Trophoblast cell (in vitro differentiated cells and primary cell): Measurements from ENCODE around the gene RHEBL1.

ENCODE experiments used
- DNase-seq, 2 donors: peaks; one replicate each; pipeline ENCODE4 v3.0.0-alpha.2; 2016
- H2AFZ ChIP-seq: 2 replicates; pipeline ENCODE4 v1.6.1; 2013; ENCODE audit warnings: low read length, moderate library complexity, mild to moderate bottlenecking; ENCODE audit not compliant: insufficient read depth, poor library complexity
- H2AK5ac ChIP-seq: 2 replicates; pipeline ENCODE4 v1.6.1; 2013; ENCODE audit warnings: mild to moderate bottlenecking, low read length
- H2BK120ac ChIP-seq: 2 replicates; pipeline ENCODE4 v1.6.1; 2013; ENCODE audit warnings: low read length, mild to moderate bottlenecking, moderate library complexity; ENCODE audit not compliant: insufficient read depth, poor library complexity
- H2BK12ac ChIP-seq: 2 replicates; pipeline ENCODE4 v1.6.1; 2013; ENCODE audit warnings: mild to moderate bottlenecking, low read length, moderate library complexity
- H2BK5ac ChIP-seq: 2 replicates; pipeline ENCODE4 v1.6.1; 2013; ENCODE audit warnings: low read length, low read depth, moderate library complexity, mild to moderate bottlenecking; ENCODE audit not compliant: poor library complexity
- H3K14ac ChIP-seq: 2 replicates; pipeline ENCODE4 v1.6.1; 2013; ENCODE audit warnings: mild to moderate bottlenecking, low read length
- H3K18ac ChIP-seq: 2 replicates; pipeline ENCODE4 v1.6.1; 2013; ENCODE audit warnings: mild to moderate bottlenecking, low read length
- H3K23ac ChIP-seq: 2 replicates; pipeline ENCODE4 v1.6.1; 2013; ENCODE audit warnings: low read length
- H3K27ac ChIP-seq: 2 replicates; pipeline ENCODE4 v1.5.1; 2013; ENCODE audit warnings: low read depth, mild to moderate bottlenecking, inconsistent platforms, low read length, moderate library complexity
- H3K27me3 ChIP-seq: 2 replicates; pipeline ENCODE4 v1.6.1; 2013; ENCODE audit warnings: inconsistent platforms, mild to moderate bottlenecking, low read length, moderate library complexity; ENCODE audit not compliant: insufficient read depth
- H3K36me3 ChIP-seq, 2 experiments: 1 replicate in 1 of 2; 2 replicates in 1 of 2; pipeline ENCODE4 v1.6.1; 2013; ENCODE audit warnings: low read length in 2 of 2, mild to moderate bottlenecking in 2 of 2, moderate library complexity in 1 of 2; ENCODE audit not compliant: insufficient read depth in 2 of 2, control insufficient read depth in 1 of 2
- H3K4ac ChIP-seq: 2 replicates; pipeline ENCODE4 v1.6.1; 2013; ENCODE audit warnings: low read depth, mild to moderate bottlenecking, low read length, moderate library complexity
- H3K4me1 ChIP-seq, 2 experiments: 1 replicate in 1 of 2; 2 replicates in 1 of 2; pipeline ENCODE4 v1.6.1; 2013; ENCODE audit warnings: low read length in 2 of 2, mild to moderate bottlenecking in 2 of 2, moderate library complexity in 1 of 2; ENCODE audit not compliant: insufficient read depth in 2 of 2, control insufficient read depth in 1 of 2
- H3K4me2 ChIP-seq: 2 replicates; pipeline ENCODE4 v1.6.1; 2013; ENCODE audit warnings: inconsistent platforms, mild to moderate bottlenecking, low read length, moderate library complexity
- H3K4me3 ChIP-seq: 2 replicates; pipeline ENCODE4 v1.5.1; 2013; ENCODE audit warnings: mild to moderate bottlenecking, low read depth, low read length, inconsistent platforms
- H3K79me1 ChIP-seq: one replicate; pipeline ENCODE4 v1.6.1; 2013; ENCODE audit warnings: low read length
- H3K79me2 ChIP-seq: 2 replicates; pipeline ENCODE4 v1.6.1; 2013; ENCODE audit warnings: low read length, mild to moderate bottlenecking; ENCODE audit not compliant: control insufficient read depth, insufficient read depth, poor library complexity
- H3K9ac ChIP-seq: 2 replicates; pipeline ENCODE4 v1.6.1; 2013; ENCODE audit warnings: mild to moderate bottlenecking, low read length
- H3K9me3 ChIP-seq: 2 replicates; pipeline ENCODE4 v1.6.1; 2013; ENCODE audit warnings: low read depth, mild to moderate bottlenecking, control low read depth, inconsistent platforms, low read length; ENCODE audit not compliant: insufficient read depth
- H4K12ac ChIP-seq: 2 replicates; pipeline ENCODE4 v1.6.1; 2013; ENCODE audit warnings: low read depth, mild to moderate bottlenecking, low read length, moderate library complexity
- H4K8ac ChIP-seq: 2 replicates; pipeline ENCODE4 v1.6.1; 2013; ENCODE audit warnings: low read depth, mild to moderate bottlenecking, low read length, moderate library complexity
- H4K91ac ChIP-seq: one replicate; pipeline ENCODE4 v1.6.1; 2013; ENCODE audit warnings: low read depth, mild to moderate bottlenecking, low read length, moderate library complexity
- WGBS: extraction: QIAGEN DNeasy Blood & Tissue Kit; methylation state at CpG from one replicate; pipeline ENCODE4 v1.1.7; 2013; ENCODE audit warnings: missing lambda C conversion rate; ENCODE audit not compliant: insufficient read length, insufficient coverage; ENCODE audit errors: extremely low coverage; 5-methylcytosine and 5-hydroxymethylcytosine counted together

The RHEBL1 gene

GRCh38 chr12:49055978-49056754, 13.6 kb downstream of the RHEBL1 start:
- no peak overlapping the region for H2AK5ac ChIP-seq
- H4K12ac ChIP-seq = no peak overlapping the region
- WGBS = no CpG with 5 or more reads among the region's 7 CpGs

GRCh38 chr12:49055092-49055491, 14.7 kb downstream of the RHEBL1 start:
- no peak overlapping the region for H4K91ac ChIP-seq
- H3K4me3 ChIP-seq = no peak overlapping the region
- no peak overlapping the region for H2BK12ac ChIP-seq
- H3K79me1 ChIP-seq = peaks cover 9% of the 10 kb centered on the region
- peaks cover 49 to 57% of the 10 kb centered on the region in 2 experiments for H3K36me3 ChIP-seq
- H3K4me1 ChIP-seq = peaks cover 14 to 21% of the 10 kb centered on the region in 2 experiments
- H2AK5ac ChIP-seq = no peak overlapping the region
- H2BK120ac ChIP-seq = no peak overlapping the region
- H3K4me2 ChIP-seq = no peak overlapping the region
- H3K27me3 ChIP-seq = no peaks in the 10 kb centered on the region
- H3K27ac ChIP-seq = no peak overlapping the region
- H3K9me3 ChIP-seq = no peaks in the 10 kb centered on the region
- DNase-seq = no peak
- H3K4ac ChIP-seq = peak overlapping the region; percentile 67
- no peak overlapping the region for H2BK5ac ChIP-seq
- H2AFZ ChIP-seq = no peak overlapping the region
- no peak overlapping the region for H3K23ac ChIP-seq
- H3K14ac ChIP-seq = no peak overlapping the region
- peaks cover 29% of the 10 kb centered on the region for H3K79me2 ChIP-seq
- H3K9ac ChIP-seq = no peak overlapping the region
- H3K18ac ChIP-seq = no peak overlapping the region
- no peak overlapping the region for H4K12ac ChIP-seq
- H4K8ac ChIP-seq = no peak overlapping the region
- WGBS = no CpG with 5 or more reads among the region's 4 CpGs

More at GRCh38 chr12:49055978-49056754, 13.6 kb downstream of the RHEBL1 start:
- H3K4me1 ChIP-seq = peaks cover 14 to 23% of the 10 kb centered on the region in 2 experiments
- peaks cover 37% of the 10 kb centered on the region for H3K79me2 ChIP-seq
- H3K36me3 ChIP-seq = peaks cover 38 to 46% of the 10 kb centered on the region in 2 experiments
- no peak overlapping the region for H2AFZ ChIP-seq
- no peak overlapping the region for H3K18ac ChIP-seq
- no peak overlapping the region for H2BK5ac ChIP-seq
- H3K79me1 ChIP-seq = peaks cover 18% of the 10 kb centered on the region
- H3K4me2 ChIP-seq = peak overlapping the region; percentile 32
- no peak overlapping the region for H2BK12ac ChIP-seq
- H3K14ac ChIP-seq = no peak overlapping the region
- H4K8ac ChIP-seq = no peak overlapping the region
- H3K27me3 ChIP-seq = no peaks in the 10 kb centered on the region
- H3K4ac ChIP-seq = peak overlapping the region; percentile 67
- no peaks in the 10 kb centered on the region for H3K9me3 ChIP-seq
- H3K9ac ChIP-seq = no peak overlapping the region
- no peak overlapping the region for H3K4me3 ChIP-seq
- peak; percentile 72 to 75 for DNase-seq
- no peak overlapping the region for H3K27ac ChIP-seq
- no peak overlapping the region for H4K91ac ChIP-seq
- no peak overlapping the region for H3K23ac ChIP-seq
- H2BK120ac ChIP-seq = no peak overlapping the region

GRCh38 chr12:49054524-49054923, 15.3 kb downstream of the RHEBL1 start:
- Histone ChIP-seq H3K14ac (no peak overlapping the region), H3K4me2 (no peak overlapping the region), H3K27me3 (no peaks in the 10 kb centered on the region), H3K9ac (no peak overlapping the region), H3K36me3 (peaks cover 54 to 63% of the 10 kb centered on the region in 2 experiments), H3K9me3 (no peaks in the 10 kb centered on the region), H3K79me1 (peaks cover 4% of the 10 kb centered on the region), H4K12ac (no peak overlapping the region), H2AK5ac (no peak overlapping the region), H3K4me3 (no peak overlapping the region), H3K4ac (peak overlapping the region; percentile 44), H2AFZ (no peak overlapping the region), H3K4me1 (peaks cover 14 to 21% of the 10 kb centered on the region in 2 experiments), H2BK12ac (no peak overlapping the region), H4K91ac (no peak overlapping the region), H2BK120ac (no peak overlapping the region), H3K23ac (no peak overlapping the region), H4K8ac (no peak overlapping the region), H3K18ac (peak overlapping the region; percentile 22), H2BK5ac (no peak overlapping the region), H3K79me2 (peaks cover 23% of the 10 kb centered on the region), H3K27ac (no peak overlapping the region)
- WGBS = no CpG with 5 or more reads among the region's 10 CpGs
- no peak for DNase-seq

DNA sequence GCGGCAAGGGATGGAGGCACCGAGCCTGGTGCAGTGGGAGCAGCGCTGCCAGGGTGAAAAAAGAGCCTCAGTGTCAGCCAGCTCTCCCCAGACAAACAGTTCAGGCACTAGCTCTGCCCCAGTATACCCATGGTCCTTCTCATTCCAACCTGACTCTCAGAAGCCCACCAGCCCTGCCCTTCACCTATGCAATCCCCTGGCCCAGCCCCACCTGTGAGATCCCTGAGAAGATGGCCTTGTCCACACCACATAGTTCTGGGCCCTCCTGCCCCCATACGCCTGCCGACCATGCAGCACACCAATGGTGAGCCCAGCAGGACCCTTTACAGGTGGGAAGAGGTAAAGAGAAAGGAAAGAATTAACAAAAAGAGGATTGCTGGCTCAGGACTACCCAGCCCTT, 15.7 kb downstream of the RHEBL1 start:
- no peak overlapping the region for H4K8ac ChIP-seq
- no peaks in the 10 kb centered on the region for H3K27me3 ChIP-seq

More for the DNA sequence above, 15.7 kb downstream of the RHEBL1 start:
- Histone ChIP-seq H4K12ac (no peak overlapping the region), H2BK5ac (no peak overlapping the region), H3K79me1 (no peaks in the 10 kb centered on the region), H3K4me1 (peaks cover 14 to 21% of the 10 kb centered on the region in 2 experiments), H3K14ac (no peak overlapping the region), H3K23ac (no peak overlapping the region), H2AK5ac (no peak overlapping the region), H3K79me2 (peaks cover 19% of the 10 kb centered on the region), H3K9me3 (no peaks in the 10 kb centered on the region), H2BK120ac (no peak overlapping the region), H3K4me2 (no peak overlapping the region), H3K4me3 (no peak overlapping the region), H3K36me3 (peaks cover 57 to 67% of the 10 kb centered on the region in 2 experiments), H3K18ac (peak overlapping the region; percentile 17), H2BK12ac (no peak overlapping the region), H2AFZ (no peak overlapping the region), H3K9ac (no peak overlapping the region), H3K4ac (no peak overlapping the region), H4K91ac (no peak overlapping the region), H3K27ac (no peak overlapping the region)
- no CpG with 5 or more reads among the region's 5 CpGs for WGBS
- no peak for DNase-seq
